HG02571 (cell line): ENCODE measurements around the gene RNF207.
"Not testable (repeated sequence)": the region's sequence is repeated elsewhere in the genome, so short reads cannot be mapped to it uniquely, and the experiment has no call there.

Experiments used
- ATAC-seq: cut with Tn5 transposase; IDR thresholded peaks from one replicate; pipeline ENCODE4 v1.9.1; 2021; ENCODE audit warnings: mild to moderate bottlenecking, moderate library complexity; ENCODE audit not compliant: unreplicated experiment

The RNF207 gene

DNA sequence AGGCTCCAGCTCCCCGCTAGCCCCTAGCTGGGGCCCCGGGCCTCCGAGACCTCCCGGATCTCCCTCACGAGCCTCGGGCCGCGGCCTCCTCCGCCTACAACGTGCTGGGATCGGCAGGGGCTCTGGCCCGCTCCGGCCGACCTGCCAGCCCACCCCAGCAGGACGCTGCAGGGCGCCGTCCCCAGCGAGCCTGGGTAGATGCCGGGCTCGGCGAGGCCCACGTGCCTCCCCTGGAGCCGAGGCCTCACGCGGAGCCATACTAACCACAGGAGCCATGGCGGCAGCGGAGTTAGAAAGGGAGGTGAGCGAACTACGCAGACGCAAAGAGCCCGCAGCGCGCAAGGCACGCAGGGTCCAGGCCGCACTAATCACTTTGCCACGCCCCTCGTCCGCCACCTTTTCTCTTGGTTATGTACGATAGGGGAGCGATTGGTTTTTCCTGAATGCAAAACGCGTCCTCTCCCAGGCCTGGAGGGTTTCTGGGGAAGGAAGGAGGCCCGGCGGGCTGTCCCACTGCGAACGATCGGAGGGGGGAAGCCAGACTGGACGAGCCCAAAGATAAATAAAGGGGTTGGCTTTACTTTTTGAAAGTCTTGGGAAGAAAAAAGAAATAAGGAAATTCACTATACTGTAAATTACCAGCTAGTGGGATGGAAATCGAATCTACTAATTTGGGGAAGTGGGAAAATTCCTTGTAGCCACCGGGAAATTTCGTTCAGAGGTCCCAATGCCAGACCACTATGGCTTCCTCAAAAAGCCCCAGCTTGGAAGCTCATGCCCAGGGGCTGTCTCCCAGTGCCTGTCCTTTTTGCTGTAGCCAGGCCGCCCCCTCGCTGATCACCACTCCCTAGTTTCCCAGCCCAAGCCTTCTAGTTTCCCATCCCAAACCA lies 6.4 kb upstream of the RNF207 start, which contains the start of gene RPL22:
RPL22 (minus strand) TSS at position 298 of the 890 bp plus-strand sequence; CDS start at position 276, 22 bp downstream.
- peak; percentile 92 for ATAC-seq

GRCh38 chr1:6200188-6200809 lies 5.6 kb upstream of the RNF207 start:
- ATAC-seq: no peak

DNA sequence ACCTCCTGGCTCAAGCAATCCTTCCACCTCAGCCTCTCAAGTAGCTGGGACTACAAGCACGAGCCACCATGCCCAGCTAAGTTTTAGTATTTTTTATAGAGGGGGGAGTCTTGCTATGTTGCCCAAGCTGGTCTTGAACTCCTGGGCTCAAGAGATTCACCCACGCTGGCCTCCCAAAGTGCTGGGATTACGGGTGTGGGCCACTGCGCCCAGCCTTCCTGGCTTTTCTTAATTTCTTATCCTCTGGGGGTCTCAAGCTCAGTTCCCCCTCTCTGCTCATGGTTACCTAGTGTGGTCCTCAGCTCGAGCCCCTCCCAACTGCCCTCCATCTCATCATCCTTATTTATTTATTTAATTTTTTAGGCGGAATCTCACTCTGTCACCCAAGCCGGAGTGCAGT lies 3.7 kb upstream of the RNF207 start:
- no peak for ATAC-seq

GRCh38 chr1:6206520-6206855 lies 569 bp downstream of the RNF207 start:
- no peak for ATAC-seq

DNA sequence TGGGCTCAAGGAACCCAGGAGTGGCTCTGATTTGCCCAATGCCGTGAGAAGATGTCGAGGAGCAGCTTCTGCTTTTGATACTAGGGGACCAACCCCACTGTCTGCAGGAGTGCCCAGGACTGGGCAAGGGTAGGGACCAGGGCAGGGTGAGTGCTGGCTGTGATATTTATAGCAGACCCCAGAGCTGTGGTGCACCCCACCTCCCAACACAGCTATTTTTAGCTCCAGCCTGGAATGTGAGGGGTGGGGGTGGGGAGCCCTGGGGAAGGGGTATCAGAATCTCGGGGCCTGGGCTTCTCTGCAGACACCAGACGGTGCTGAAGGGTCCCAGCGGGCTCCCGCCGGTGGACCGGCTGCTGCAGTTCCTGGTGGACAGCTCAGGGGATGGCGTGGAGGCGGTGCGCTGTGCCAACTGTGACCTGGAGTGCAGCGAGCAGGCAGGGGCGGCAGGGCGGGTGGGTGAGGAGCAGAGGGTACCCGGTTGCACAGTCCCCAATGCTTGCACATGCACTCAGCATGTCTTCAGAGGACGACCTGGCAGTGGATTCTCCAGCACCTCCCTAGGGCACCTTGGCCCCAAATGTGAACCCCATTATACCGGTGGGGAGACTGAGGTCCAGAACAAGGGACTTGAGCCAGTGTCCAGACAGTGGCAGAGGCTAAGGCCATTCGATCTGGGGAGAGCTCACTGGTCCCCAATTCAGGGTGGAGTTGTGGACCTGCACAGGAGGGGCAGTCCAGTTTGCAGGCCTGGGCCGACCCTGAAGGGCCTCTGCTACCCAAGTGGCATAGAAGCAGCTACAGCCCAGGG lies 1.4 kb downstream of the RNF207 start:
- no peak for ATAC-seq

- ATAC-seq: no peak
These were observed 2.0 kb downstream of the RNF207 start for GRCh38 chr1:6207921-6208320.

DNA sequence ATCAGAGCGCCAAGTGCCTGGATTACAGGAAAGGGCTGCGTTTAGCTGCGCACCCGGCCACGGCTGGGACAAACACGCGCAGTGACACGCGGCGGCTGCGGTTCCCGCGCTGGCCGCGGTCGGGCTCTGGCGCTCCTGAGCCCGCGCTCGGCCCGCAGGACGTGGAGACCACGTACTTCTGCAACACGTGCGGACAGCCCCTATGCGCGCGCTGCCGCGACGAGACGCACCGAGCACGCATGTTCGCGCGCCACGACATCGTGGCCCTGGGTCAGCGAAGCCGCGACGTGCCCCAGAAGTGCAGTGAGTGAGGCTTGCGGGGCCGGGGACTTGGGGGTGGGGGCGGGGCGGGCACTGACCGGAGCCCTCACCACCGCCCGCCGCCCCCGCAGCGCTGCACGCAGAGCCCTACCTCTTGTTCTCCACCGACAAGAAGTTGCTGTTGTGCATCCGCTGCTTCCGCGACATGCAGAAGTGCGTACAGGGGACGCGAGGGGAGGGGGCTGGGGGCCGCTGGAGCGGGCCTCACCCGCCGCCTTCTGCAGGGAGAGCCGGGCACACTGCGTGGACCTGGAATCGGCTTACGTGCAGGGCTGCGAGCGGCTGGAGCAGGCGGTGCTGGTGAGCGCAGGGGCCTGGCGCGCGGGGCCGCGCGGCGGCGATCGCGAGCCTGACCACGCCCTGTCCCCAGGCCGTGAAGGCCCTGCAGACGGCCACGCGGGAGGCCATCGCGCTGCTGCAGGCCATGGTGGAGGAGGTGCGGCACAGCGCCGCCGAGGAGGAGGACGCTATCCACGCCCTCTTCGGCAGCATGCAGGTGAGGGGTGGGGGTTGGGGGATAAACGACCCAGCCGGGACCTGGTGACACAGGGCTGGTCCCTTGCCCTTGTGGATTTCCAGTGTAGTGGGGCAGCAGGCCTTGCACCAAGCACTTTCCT lies 3.1 kb downstream of the RNF207 start:
- ATAC-seq: no peak

- ATAC-seq: no peak
These were observed 4.0 kb downstream of the RNF207 start for GRCh38 chr1:6209661-6210580.

DNA sequence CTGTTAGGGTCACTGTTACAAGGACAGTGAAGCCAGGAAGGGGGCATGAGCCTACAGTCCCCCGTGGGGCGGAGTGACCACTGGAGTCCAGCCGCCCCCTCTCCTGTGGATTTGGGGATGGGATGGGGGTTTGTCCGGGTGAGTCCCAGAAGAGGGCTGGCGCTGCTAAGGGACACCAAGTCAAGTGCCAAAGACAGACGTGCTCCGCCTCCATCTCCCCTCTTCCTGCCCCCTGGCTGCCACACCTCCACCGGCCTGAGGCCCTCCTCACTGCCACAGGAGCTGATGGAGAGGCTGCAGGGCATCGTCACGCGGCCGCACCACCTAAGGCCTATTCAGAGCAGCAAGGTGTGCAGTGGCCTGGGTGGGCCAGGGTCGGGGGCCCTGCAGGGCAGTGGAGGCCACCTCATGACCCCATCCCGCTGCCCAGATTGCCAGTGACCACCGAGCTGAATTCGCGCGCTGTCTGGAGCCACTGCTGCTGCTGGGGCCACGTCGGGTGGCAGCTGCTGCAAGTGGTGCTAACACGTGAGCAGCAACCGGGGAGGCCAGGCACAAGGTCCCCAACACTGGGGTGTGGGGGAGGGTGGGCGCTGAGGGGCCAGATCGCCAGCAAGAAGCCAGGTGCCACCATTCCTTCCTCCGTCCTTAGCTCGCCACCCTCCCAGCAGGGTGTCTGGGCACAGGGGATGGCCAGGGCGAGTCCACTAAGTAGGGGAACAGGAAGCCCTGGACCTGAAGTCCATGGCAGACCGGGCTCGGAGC lies 4.9 kb downstream of the RNF207 start:
- no peak for ATAC-seq

DNA sequence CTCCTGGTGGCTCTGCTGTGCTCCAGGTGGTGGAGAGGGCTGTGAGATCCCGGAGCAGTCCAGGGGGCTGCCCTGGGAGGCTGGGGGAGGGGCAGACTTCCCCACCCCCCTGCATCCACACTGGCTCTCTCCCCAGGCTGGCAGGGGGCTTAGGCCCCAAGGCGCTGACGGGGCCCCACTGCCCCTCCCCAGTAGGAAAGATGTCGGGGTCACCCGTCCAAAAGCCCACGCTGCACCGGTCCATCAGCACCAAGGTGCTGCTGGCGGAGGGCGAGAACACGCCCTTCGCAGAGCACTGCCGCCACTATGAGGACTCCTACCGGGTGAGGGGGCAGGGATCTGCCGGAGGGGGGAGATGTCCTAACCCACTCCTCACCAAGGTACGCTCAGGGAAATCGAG lies 5.8 kb downstream of the RNF207 start:
- no peak for ATAC-seq

DNA sequence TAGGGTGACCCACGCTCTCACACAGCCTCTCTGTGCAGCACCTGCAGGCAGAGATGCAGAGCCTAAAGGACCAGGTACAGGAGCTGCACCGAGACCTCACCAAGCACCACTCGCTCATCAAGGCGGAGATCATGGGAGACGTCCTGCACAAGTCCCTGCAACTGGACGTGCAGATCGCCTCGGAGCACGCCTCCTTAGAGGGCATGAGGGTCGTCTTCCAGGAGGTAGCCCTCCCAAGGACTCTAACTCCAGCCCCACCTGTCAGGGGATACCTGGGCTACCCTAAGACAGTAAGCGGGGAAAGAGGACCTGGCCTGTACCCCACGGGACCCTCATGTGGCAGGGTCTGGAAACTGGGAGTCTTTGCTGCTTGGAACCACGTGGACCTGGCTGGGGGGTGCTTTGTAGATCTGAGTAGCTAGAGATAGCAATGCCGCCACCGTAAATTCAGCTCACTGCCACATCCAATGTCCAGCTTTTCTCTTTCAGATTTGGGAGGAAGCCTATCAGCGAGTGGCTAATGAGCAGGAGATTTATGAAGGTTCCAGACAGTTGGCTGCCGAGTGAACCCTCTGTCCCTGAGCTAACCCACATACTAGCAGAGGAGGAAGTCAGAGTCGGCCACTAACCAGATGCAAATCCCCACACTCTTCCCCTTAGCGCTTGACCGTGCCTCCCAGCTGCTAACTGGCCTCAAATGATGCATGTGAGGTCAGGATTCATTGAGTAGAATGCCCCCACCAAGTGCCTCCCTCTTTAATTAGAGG lies 6.5 kb downstream of the RNF207 start:
- no peak for ATAC-seq

DNA sequence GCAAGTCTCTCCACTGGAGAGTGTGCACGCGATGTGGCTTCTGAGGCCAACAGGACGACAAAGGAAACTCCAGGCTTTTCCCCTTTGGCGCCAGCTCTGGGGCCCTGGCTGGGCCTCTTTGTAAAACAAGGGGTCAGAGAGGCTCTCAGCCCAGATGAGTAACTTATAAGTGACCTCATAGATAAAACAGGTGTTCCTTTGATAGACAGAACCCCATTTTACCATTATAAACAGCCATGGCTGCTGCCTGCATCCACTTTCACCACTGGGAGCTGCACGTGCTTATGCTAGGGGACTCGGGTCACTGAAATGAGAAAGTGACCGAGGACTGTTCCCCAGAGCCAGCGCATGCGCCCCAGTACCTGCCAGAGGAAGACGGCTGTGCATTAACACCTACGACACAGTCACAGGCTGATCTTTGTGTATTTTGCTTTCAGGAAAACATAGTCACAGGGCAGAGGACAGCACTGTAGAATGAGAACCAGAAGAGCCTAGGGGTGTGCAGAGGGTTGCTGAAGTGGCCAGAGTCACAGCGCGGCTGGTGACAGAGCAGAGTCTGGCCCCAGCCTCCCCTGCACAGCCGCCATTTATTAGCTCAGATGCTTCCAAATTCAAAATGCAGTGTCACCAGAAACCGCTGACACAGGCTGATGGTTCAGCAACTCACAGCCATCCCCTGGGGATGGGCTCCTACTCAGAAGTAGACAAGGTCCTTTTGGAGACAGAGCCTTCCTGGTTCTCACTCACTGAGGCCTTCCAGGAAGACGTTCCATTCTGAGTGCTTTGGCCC lies 12.7 kb downstream of the RNF207 start:
- no peak for ATAC-seq

- not testable (repeated sequence) for ATAC-seq
These were observed 13.7 kb downstream of the RNF207 start for GRCh38 chr1:6219641-6220040.

DNA sequence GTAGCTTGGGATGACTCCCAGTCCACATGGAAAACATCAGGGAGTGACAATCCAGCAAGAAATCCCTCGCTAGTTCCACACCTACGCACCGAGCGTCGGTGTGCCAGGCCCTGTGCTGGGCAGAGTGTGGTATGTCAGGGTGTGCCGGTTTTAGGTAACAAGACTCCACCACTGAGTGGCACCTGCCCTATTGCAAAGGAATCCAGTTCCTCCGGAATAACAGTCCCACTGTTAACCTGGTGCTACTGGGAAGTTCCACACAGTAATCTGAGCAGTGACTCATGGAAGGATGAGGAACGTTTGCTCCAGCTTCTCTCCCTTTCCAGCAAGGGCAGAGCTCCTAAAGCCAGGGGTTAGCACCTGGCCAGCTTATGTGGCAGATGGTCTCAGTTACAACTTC lies 14.3 kb downstream of the RNF207 start:
- ATAC-seq: no peak

DNA sequence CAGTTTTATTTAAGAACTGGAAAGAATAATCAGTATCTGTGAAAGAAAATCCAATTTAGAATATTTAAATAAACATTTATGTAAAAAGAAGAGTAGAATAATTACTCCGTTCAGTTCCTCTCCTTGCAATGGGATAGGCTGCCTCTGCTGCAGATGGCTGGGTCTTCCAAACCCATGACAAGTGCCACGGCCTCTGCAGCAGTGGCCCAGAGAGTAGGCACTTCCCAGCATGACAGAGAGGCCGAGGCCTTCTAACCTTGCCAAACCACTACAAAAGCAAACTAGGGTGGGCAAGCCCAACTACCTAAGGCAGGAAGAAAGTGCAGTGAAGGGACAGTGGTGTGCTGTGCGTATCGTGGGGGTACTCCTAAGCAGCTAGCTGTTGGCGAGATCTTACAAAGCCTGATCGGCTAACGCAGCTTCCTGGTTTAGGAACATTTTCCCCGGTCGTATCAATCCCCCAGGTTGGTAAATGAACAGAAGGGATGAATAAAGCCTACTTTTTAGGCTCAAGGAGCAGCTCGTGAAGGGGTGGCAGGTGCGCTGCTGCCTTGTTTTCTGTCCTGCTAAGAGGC lies 15.4 kb downstream of the RNF207 start:
- no peak for ATAC-seq

DNA sequence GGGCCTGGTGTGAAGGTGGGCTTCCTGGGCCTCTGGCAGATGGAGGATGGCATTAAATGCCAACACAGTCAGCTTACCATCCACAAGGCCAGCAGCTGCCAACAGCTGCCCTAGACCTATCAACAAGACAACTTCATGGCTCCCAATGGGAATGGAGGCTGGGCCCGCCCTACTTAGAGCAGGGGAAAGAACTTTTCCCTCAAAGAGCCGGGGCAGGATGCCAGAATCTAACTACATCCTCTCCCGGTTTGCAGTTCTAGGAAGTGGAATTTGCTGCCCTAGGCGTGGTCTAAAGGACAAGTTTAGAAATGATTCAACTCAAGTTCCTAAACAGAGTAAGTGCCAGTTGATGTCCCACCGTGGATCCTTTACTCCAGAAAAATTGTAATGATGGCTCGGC lies 16.7 kb downstream of the RNF207 start:
- ATAC-seq: no peak

GRCh38 chr1:6223617-6224016 lies 17.7 kb downstream of the RNF207 start:
- no peak for ATAC-seq
